HEK293T (cell line): Measurements from ENCODE around the gene SCLY.

Source experiments
- BHLHE40 ChIP-seq: fragments of 450-650 bp; IDR thresholded peaks from 2 replicates; pipeline ENCODE4 v1.6.1; 2016; ENCODE audit warnings: mild to moderate bottlenecking, moderate library complexity, borderline replicate concordance
- HDGF ChIP-seq: fragments of 450-650 bp; IDR thresholded peaks from 2 replicates; pipeline ENCODE4 v1.6.1; 2017; ENCODE audit warnings: antibody characterized with exemption, borderline replicate concordance
- LEF1 ChIP-seq: fragments of 450-650 bp; IDR thresholded peaks from 2 replicates; pipeline ENCODE4 v1.6.1; 2017; ENCODE audit warnings: mild to moderate bottlenecking, borderline replicate concordance
- SP1 ChIP-seq: fragments of 450-650 bp; IDR thresholded peaks from 2 replicates; pipeline ENCODE4 v1.6.1; 2017

DNA sequence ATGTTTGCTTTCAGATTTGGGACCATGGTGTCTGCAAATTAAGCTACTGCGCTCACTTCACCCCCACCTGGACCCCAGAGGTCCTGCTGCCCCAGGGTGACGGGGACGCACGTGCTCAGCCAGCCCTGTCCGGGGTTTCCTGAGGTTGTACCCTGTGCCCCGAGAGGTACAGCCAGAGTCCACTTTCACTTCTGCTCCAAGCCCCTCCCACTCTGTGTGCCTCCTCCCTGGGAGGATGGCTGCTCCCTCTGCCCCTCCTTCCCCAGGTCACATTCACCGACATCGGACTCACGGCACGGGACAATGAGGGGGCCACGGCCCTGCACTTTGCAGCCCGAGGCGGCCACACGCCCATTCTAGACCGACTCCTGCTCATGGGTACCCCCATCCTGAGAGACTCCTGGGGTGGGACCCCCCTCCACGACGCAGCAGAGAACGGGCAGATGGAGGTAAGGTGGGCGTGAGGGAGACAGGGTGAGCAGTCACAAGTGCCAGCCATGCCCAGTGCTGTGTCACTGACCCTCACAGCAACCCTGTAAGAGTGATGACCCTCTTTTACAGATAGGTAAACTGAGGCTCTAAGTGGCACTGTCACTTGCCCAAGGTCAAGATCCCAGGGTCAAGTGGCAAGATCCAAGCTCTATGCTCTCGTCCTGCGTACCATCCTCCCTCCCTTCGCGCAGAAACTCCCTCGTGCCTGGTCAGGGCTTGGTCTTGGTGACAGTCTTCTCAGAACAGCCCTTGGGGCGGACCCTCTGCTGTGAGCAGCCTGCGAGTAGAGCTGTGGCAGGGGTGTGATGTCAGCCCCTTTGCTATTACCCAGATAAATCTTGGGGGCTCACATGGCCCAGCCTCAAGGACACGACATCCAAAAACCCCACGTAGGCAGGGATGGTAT is 47.0 kb downstream of the SCLY start:
- TF ChIP-seq LEF1 (no peak), HDGF (no peak), SP1 (no peak), BHLHE40 (no peak)
